Measurements from ENCODE around the gene PKD1.

DNA sequence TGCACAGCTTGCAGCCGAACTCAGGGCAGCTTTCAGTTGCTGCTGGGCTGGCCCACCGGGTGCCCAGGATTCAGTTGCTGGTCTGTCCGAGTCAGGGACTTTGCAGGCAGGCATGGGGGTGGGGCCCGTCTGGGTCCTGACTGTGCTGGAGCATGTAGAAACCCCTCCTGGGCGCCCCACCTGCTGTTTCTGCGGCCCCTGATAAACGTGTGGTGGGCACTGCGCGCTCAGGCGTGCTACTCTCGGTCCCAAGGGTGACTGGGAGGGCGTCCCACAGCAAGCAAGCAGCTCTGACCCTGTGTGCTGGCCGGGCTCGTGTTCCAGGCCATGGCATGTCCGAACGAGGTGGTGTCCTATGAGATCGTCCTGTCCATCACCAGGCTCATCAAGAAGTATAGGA lies 75.4 kb downstream of the PKD1 start:
- TF ChIP-seq POLR2AphosphoS5 (IDR thresholded peaks at IDR 0.05; ENCODE audit: low read depth, low read length) (no peak), POLR2A (IDR thresholded peaks at IDR 0.05; ENCODE audit: low read depth, low read length) (no peak), POU2F2 (IDR thresholded peaks at IDR 0.05; ENCODE audit: low read depth, low read length) (no peak), SPI1 (IDR thresholded peaks at IDR 0.05; ENCODE audit: low read depth, low read length) (no peak), TAF1 (IDR thresholded peaks at IDR 0.05; ENCODE audit: low read depth, low read length) (no peak)

All from GM12891 (cell line).